Measurements from ENCODE around the gene PPIG. TPM values are rescaled to one million over a fixed set of nuclear protein-coding genes. Genes with fewer than 3 reads are reported as not detected.
"Not testable (repeated sequence)": the region's sequence is repeated elsewhere in the genome, so short reads cannot be mapped to it uniquely, and the experiment has no call there.

The PPIG gene
- total RNA-seq, 2 experiments from 2014 or later: 83.4 to 87.8 TPM

DNA sequence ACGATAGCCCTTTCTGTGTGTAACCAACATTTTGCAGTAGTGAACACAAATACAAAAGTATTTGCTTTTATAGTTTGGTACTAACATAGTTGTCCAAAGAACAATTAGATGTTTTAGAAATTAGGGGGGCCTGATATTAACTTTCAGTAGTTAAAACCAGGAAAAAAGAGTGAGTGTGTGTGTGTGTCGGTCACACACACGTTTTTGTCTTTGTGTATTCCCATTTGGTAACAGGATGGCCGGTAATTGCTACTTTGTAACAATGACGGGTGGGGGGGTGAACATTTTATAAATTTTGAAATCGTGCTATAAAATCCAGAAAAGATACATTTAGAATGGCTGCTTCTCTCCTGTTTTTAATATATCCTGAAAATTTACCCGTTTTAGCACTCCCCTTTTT is 1.5 kb downstream of the PPIG start:
- Mint-ChIP-seq H3K27me3 (no peaks in the 10 kb centered on the region), H3K27ac (peak overlapping the region; percentile 99), H3K9me3 (peaks cover 3% of the 10 kb centered on the region), H3K36me3 (ENCODE audit: low read depth) (peaks cover 35% of the 10 kb centered on the region), H3K4me1 (ENCODE audit: low read depth) (peaks cover 54% of the 10 kb centered on the region), H3K4me3 (peak overlapping the region; percentile 98)
- peak overlapping the region; percentile 81 for H3K4me3 ChIP-seq (ENCODE audit: low read length)
- TF ChIP-seq CTCF (IDR thresholded peaks at IDR 0.05): no peak
- H3K36me3 ChIP-seq (ENCODE audit: insufficient read depth, low read length): peaks cover 5% of the 10 kb centered on the region
- CTCF ChIA-PET: interaction anchor here (1.8 kb wide), 1 partner anchor 12 kb away, joined by 3 read pairs; the partner anchor contains the start of gene FASTKD1
- POLR2A ChIA-PET: interaction anchor here (1.5 to 2.4 kb wide), 3 partner anchors 13 to 242 kb away, joined by 4 to 49 read pairs (median 18); partner anchors contain the start of genes FASTKD1 and UBR3
- H3K9me3 ChIP-seq (ENCODE audit: control insufficient read depth in 1 of 2, insufficient read depth in 1 of 2, low read length in 2 of 2): no peaks in the 10 kb centered on the region
- no peaks in the 10 kb centered on the region for H3K27me3 ChIP-seq (ENCODE audit: control insufficient read depth in 1 of 2, insufficient read depth in 2 of 2, low read length in 2 of 2)
- intact Hi-C loops (cut with DNase I, micrococcal nuclease): loop anchor here in 1 of 2 experiments (2.0 to 10.0 kb wide), 3 partner anchors 107 to 1339 kb away; partner anchors contain the start of genes GORASP2 and UBR3
- peaks cover 27% of the 10 kb centered on the region for H3K4me1 ChIP-seq (ENCODE audit: insufficient read depth, low read length)
- no peak for DNase-seq
- H3K27ac ChIP-seq (ENCODE audit: low read depth in 1 of 2, low read length in 2 of 2): peak overlapping the region; percentile 97 to 99
- no peak for ATAC-seq (ENCODE audit: poor library complexity)

DNA sequence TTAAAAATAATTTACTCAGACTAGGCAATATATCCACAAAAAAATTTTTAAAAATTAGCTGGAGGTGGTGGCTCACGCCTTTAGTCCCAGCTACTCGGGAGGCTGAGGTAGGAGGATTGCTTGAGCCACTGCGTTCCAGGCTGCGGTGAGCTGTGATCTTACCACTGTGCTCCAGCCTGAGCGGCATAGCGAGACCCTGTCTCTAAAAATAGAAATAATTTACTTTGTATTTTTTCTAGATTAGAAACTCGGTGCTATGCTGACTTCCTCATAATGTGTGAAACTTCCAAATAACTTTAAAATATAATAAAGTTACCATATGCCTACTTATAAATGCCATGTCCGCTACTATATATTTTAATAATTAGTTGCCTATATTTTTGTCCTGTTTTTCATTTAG is 6.7 kb downstream of the PPIG start:
- no peak overlapping the region for H3K27ac ChIP-seq (ENCODE audit: low read depth in 1 of 2, low read length in 2 of 2)
- no peak overlapping the region for H3K4me3 ChIP-seq (ENCODE audit: low read length)
- no peak for TF ChIP-seq CTCF (IDR thresholded peaks at IDR 0.05)
- peaks cover 9% of the 10 kb centered on the region for H3K36me3 ChIP-seq (ENCODE audit: insufficient read depth, low read length)
- DNase-seq: no peak
- CTCF ChIA-PET: no interaction called here
- H3K27me3 Mint-ChIP-seq: no peaks in the 10 kb centered on the region
- no peaks in the 10 kb centered on the region for H3K9me3 ChIP-seq (ENCODE audit: control insufficient read depth in 1 of 2, insufficient read depth in 1 of 2, low read length in 2 of 2)
- H3K27me3 ChIP-seq (ENCODE audit: control insufficient read depth in 1 of 2, insufficient read depth in 2 of 2, low read length in 2 of 2): no peaks in the 10 kb centered on the region
- POLR2A ChIA-PET: no interaction called here
- H3K27ac Mint-ChIP-seq: no peak overlapping the region
- H3K9me3 Mint-ChIP-seq: no peaks in the 10 kb centered on the region
- no peak overlapping the region for H3K4me3 Mint-ChIP-seq
- H3K4me1 Mint-ChIP-seq (ENCODE audit: low read depth): peaks cover 34% of the 10 kb centered on the region
- H3K4me1 ChIP-seq (ENCODE audit: insufficient read depth, low read length): peaks cover 24% of the 10 kb centered on the region
- H3K36me3 Mint-ChIP-seq (ENCODE audit: low read depth): peaks cover 23% of the 10 kb centered on the region
- intact Hi-C loops (cut with DNase I, micrococcal nuclease): no loop called here
- no peak for ATAC-seq (ENCODE audit: poor library complexity)

DNA sequence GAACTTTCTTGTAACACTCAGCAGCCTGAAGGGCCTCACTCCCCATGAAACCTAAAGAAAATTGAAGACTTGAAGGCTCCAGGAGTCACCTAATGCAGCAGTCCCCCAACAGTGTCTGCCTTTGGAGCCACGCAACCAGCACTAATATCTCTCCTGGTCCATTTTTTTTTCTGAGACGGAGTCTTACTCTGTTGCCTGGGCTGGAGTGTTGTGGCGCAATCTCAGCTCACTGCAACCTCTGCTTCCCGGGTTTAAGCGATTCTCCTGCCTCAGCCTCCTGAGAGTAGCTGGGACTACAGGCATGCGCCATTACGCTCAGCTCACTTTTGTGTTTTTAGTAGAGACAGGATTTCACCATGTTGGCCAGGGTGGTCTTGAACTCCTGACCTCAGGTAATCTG is 12.4 kb downstream of the PPIG start:
- POLR2A ChIA-PET, H3K9me3 Mint-ChIP-seq: not testable (repeated sequence)
- H3K36me3 Mint-ChIP-seq (ENCODE audit: low read depth): peaks cover 20% of the 10 kb centered on the region

GRCh38 chr2:169598982-169599381 is 14.8 kb downstream of the PPIG start:
- intact Hi-C loops (cut with DNase I, micrococcal nuclease): no loop called here
- POLR2A ChIA-PET: interaction anchor here (0.8 kb wide), 1 partner anchor 25 kb away, joined by 3 read pairs; the partner anchor contains the start of gene FASTKD1
- Histone ChIP-seq H3K4me3 (ENCODE audit: low read length) (no peak overlapping the region), H3K27ac (ENCODE audit: low read depth in 1 of 2, low read length in 2 of 2) (no peak overlapping the region), H3K27me3 (ENCODE audit: control insufficient read depth in 1 of 2, insufficient read depth in 2 of 2, low read length in 2 of 2) (no peaks in the 10 kb centered on the region), H3K4me1 (ENCODE audit: insufficient read depth, low read length) (peaks cover 10% of the 10 kb centered on the region), H3K36me3 (ENCODE audit: insufficient read depth, low read length) (peaks cover 10% of the 10 kb centered on the region), H3K9me3 (ENCODE audit: control insufficient read depth in 1 of 2, insufficient read depth in 1 of 2, low read length in 2 of 2) (no peaks in the 10 kb centered on the region)
- H3K4me1 Mint-ChIP-seq (ENCODE audit: low read depth): peaks cover 57% of the 10 kb centered on the region
- no peaks in the 10 kb centered on the region for H3K27me3 Mint-ChIP-seq
- H3K9me3 Mint-ChIP-seq: no peaks in the 10 kb centered on the region
- DNase-seq (no peak), ATAC-seq (ENCODE audit: poor library complexity) (no peak)
- no peak for TF ChIP-seq CTCF (IDR thresholded peaks at IDR 0.05)
- no peak overlapping the region for H3K27ac Mint-ChIP-seq
- CTCF ChIA-PET: interaction anchor here (0.6 kb wide), 1 partner anchor 287 kb away, joined by 3 read pairs; no protein-coding TSS in a partner anchor
- no peak overlapping the region for H3K4me3 Mint-ChIP-seq
- H3K36me3 Mint-ChIP-seq (ENCODE audit: low read depth): peaks cover 28% of the 10 kb centered on the region

More for the DNA sequence above, 12.4 kb downstream of the PPIG start:
- CTCF ChIA-PET; H3K9me3 ChIP-seq (ENCODE audit: control insufficient read depth in 1 of 2, insufficient read depth in 1 of 2, low read length in 2 of 2); H3K4me3 Mint-ChIP-seq; H3K36me3 ChIP-seq (ENCODE audit: insufficient read depth, low read length); H3K27ac Mint-ChIP-seq; H3K27me3 ChIP-seq (ENCODE audit: control insufficient read depth in 1 of 2, insufficient read depth in 2 of 2, low read length in 2 of 2); H3K27ac ChIP-seq (ENCODE audit: low read depth in 1 of 2, low read length in 2 of 2); H3K27me3 Mint-ChIP-seq; H3K4me3 ChIP-seq (ENCODE audit: low read length); intact Hi-C loops (cut with DNase I, micrococcal nuclease); DNase-seq; ATAC-seq (ENCODE audit: poor library complexity): not testable (repeated sequence)
- H3K4me1 Mint-ChIP-seq (ENCODE audit: low read depth): peaks cover 46% of the 10 kb centered on the region
- H3K4me1 ChIP-seq (ENCODE audit: insufficient read depth, low read length): peaks cover 10% of the 10 kb centered on the region

All from CD4-positive, alpha-beta T cell (primary cell).